SK-N-SH (cell line): ENCODE measurements around the gene ATP11B. TPM values are rescaled to one million over a fixed set of nuclear protein-coding genes. Genes with fewer than 3 reads are reported as not detected.

Experiments used
- CTCF ChIA-PET: fragments of 300-600, 350-600 bp; formaldehyde crosslinking; extraction: SDS; loops from one replicate; lab custom pipeline; 2021; lab: Yijun Ruan, JAX
- POLR2A ChIA-PET: fragments of 350-600 bp; sonication (Branson Sonifier 250); formaldehyde crosslinking; extraction: SDS; loops from one replicate; lab custom pipeline; 2020; ENCODE audit warnings: antibody characterized with exemption, inconsistent platforms; lab: Yijun Ruan, JAX
- DNase-seq: peaks from one replicate; pipeline ENCODE4 v3.0.0; 2012
- H2AFZ ChIP-seq: fragments of 200-600 bp; sonication (generic); 2 replicates; pipeline ENCODE4 v1.8.1; 2016; ENCODE audit warnings: antibody characterized with exemption, mild to moderate bottlenecking, low read depth
- H3F3A ChIP-seq: fragments of 200-600 bp; sonication (generic); replicated peaks from 2 replicates; pipeline ENCODE3; 2016; ENCODE audit warnings: antibody characterized with exemption, mild to moderate bottlenecking; ENCODE audit not compliant: insufficient read depth
- H3K27ac ChIP-seq, 2 experiments: fragments of 200-500 bp in 1 of 2; fragments of 200-600 bp in 1 of 2; sonication (Bioruptor generic) in 1 of 2; sonication (generic), shearing (Covaris generic) in 1 of 2; 2 replicates each; pipeline versions ENCODE4 v1.5.1 to v1.6.1; 2014 to 2016; ENCODE audit warnings: low read depth in 2 of 2, inconsistent platforms in 1 of 2, low read length in 1 of 2, mild to moderate bottlenecking in 1 of 2, mixed read lengths in 1 of 2
- H3K27me3 ChIP-seq: fragments of 200-600 bp; sonication (generic), shearing (Covaris generic); 2 replicates; pipeline ENCODE4 v1.6.1; 2016; ENCODE audit warnings: mixed run types; ENCODE audit not compliant: insufficient read depth
- H3K36me3 ChIP-seq, 2 experiments: fragments of 200-500 bp in 1 of 2; fragments of 200-600 bp in 1 of 2; sonication (Bioruptor generic) in 1 of 2; sonication (generic) in 1 of 2; replicated peaks in 1 of 2; 2 replicates each; pipeline versions ENCODE3 to v1.5.1; 2014 to 2016; ENCODE audit warnings: low read length in 1 of 2, mild to moderate bottlenecking in 1 of 2; ENCODE audit not compliant: insufficient read depth in 2 of 2, control insufficient read depth in 1 of 2
- H3K4me1 ChIP-seq, 2 experiments: fragments of 200-500 bp in 1 of 2; fragments of 200-600 bp in 1 of 2; sonication (Bioruptor generic) in 1 of 2; sonication (generic), shearing (Covaris generic) in 1 of 2; 2 replicates each; pipeline versions ENCODE4 v1.5.1 to v1.6.1; 2014 to 2016; ENCODE audit warnings: low read depth in 1 of 2, low read length in 1 of 2, mixed run types in 1 of 2; ENCODE audit not compliant: insufficient read depth in 2 of 2, control insufficient read depth in 1 of 2
- H3K4me2 ChIP-seq: fragments of 200-600 bp; sonication (generic), shearing (Covaris generic); 2 replicates; pipeline ENCODE4 v1.6.1; 2017; ENCODE audit warnings: mixed run types
- H3K4me3 ChIP-seq, 2 experiments: fragments of 200-500 bp in 1 of 2; fragments of 200-600 bp in 1 of 2; sonication (Bioruptor generic) in 1 of 2; sonication (generic), shearing (Covaris generic) in 1 of 2; 2 replicates each; pipeline versions ENCODE4 v1.5.1 to v1.8.1; 2014 to 2016; ENCODE audit warnings: low read depth in 2 of 2, inconsistent platforms in 1 of 2, low read length in 1 of 2, mild to moderate bottlenecking in 1 of 2, mixed read lengths in 1 of 2, moderate library complexity in 1 of 2
- H3K79me2 ChIP-seq: fragments of 200-600 bp; sonication (generic); 2 replicates; pipeline ENCODE4 v1.8.1; 2017; ENCODE audit warnings: mild to moderate bottlenecking; ENCODE audit not compliant: insufficient read depth
- H3K9ac ChIP-seq: fragments of 200-600 bp; sonication (generic); 2 replicates; pipeline ENCODE4 v1.6.1; 2017; ENCODE audit warnings: mixed run types
- H3K9me2 ChIP-seq: fragments of 200-600 bp; sonication (generic); 2 replicates; pipeline ENCODE4 v1.6.1; 2017; ENCODE audit warnings: mixed run types
- H3K9me3 ChIP-seq: fragments of 200-600 bp; sonication (generic); 2 replicates; pipeline ENCODE4 v1.6.1; 2017; ENCODE audit warnings: mixed run types, mild to moderate bottlenecking, moderate library complexity
- H4K20me1 ChIP-seq: fragments of 200-600 bp; sonication (generic); 2 replicates; pipeline ENCODE4 v1.6.1; 2017; ENCODE audit warnings: mild to moderate bottlenecking, mixed run types; ENCODE audit not compliant: insufficient read depth
- CTCF ChIP-seq: fragments of 200-600 bp; sonication (generic); IDR thresholded peaks from 2 replicates; pipeline ENCODE4 v1.6.1; 2017; ENCODE audit warnings: antibody characterized with exemption, mild to moderate bottlenecking, moderate library complexity
- ELF1 ChIP-seq: IDR thresholded peaks from 2 replicates; pipeline ENCODE4 v1.4.0; 2012
- FOSL2 ChIP-seq: IDR thresholded peaks from 2 replicates; pipeline ENCODE4 v1.4.0; 2012; ENCODE audit warnings: low read depth, mild to moderate bottlenecking, moderate library complexity, borderline replicate concordance
- FOXJ3 ChIP-seq: sonication (generic); formaldehyde crosslinking; IDR thresholded peaks from 2 replicates; pipeline ENCODE4 v1.5.1; 2020; ENCODE audit warnings: mild to moderate bottlenecking, missing genetic modification reagents
- FOXM1 ChIP-seq: IDR thresholded peaks from 2 replicates; pipeline ENCODE4 v1.4.0; 2012; ENCODE audit warnings: low read depth, mild to moderate bottlenecking
- GABPA ChIP-seq: IDR thresholded peaks from 2 replicates; pipeline ENCODE4 v1.4.0; 2012; ENCODE audit warnings: low read depth, mild to moderate bottlenecking
- GATA2 ChIP-seq: sonication (generic); formaldehyde crosslinking; IDR thresholded peaks from 2 replicates; pipeline ENCODE4 v1.5.0; 2020; ENCODE audit warnings: mild to moderate bottlenecking, missing genetic modification reagents
- MAX ChIP-seq: IDR thresholded peaks from 2 replicates; pipeline ENCODE4 v1.4.0; 2012; ENCODE audit warnings: low read depth
- MEF2A ChIP-seq: IDR thresholded peaks from 2 replicates; pipeline ENCODE4 v1.4.0; 2012; ENCODE audit warnings: low read depth, borderline replicate concordance
- NRF1 ChIP-seq: IDR thresholded peaks from 2 replicates; pipeline ENCODE4 v1.6.1; 2012; ENCODE audit warnings: low read depth, mild to moderate bottlenecking, low read length
- PBX3 ChIP-seq: IDR thresholded peaks from 2 replicates; pipeline ENCODE4; 2012
- POLR2AphosphoS5 ChIP-seq: IDR thresholded peaks from 2 replicates; pipeline ENCODE4 v1.6.1; 2012; ENCODE audit warnings: low read depth, low read length
- RAD21 ChIP-seq: IDR thresholded peaks from 2 replicates; pipeline ENCODE4 v1.6.1; 2012; ENCODE audit warnings: mild to moderate bottlenecking, low read length
- RXRA ChIP-seq: IDR thresholded peaks from 2 replicates; pipeline ENCODE4 v1.4.0; 2012; ENCODE audit warnings: low read depth, mild to moderate bottlenecking, borderline replicate concordance
- SIN3A ChIP-seq: IDR thresholded peaks from 2 replicates; pipeline ENCODE4 v1.6.1; 2012; ENCODE audit warnings: low read depth, mild to moderate bottlenecking, low read length, moderate library complexity, borderline replicate concordance
- TEAD4 ChIP-seq: IDR thresholded peaks from 2 replicates; pipeline ENCODE4 v1.4.0; 2012; ENCODE audit warnings: mild to moderate bottlenecking, borderline replicate concordance; ENCODE audit not compliant: insufficient read depth
- YY1 ChIP-seq: IDR thresholded peaks from 2 replicates; pipeline ENCODE4 v1.4.0; 2012; ENCODE audit warnings: low read depth, mild to moderate bottlenecking
- WGBS: methylation state at CpG from one replicate; pipeline ENCODE4 v1.1.6; 2017; ENCODE audit warnings: low lambda C conversion rate; 5-methylcytosine and 5-hydroxymethylcytosine counted together
- polyA plus RNA-seq, 3 experiments: library from polyadenylated mRNA; depleted of rRNA; stranded (reverse); fragments of >200 nt; gene quantifications; 2 replicates each; pipeline ENCODE4 v1.2.3, GENCODE V29; 2012
- TF ChIP-seq, protein P1 (sequence below): IDR thresholded peaks from 2 replicates; pipeline ENCODE4 v1.4.0; 2012; ENCODE audit warnings: low read depth, borderline replicate concordance
- TF ChIP-seq, protein P2 (sequence below): IDR thresholded peaks from 2 replicates; pipeline ENCODE4 v1.6.1; 2012; ENCODE audit warnings: mild to moderate bottlenecking, low read depth, low read length, moderate library complexity
- TF ChIP-seq, protein P3 (sequence below): fragments of 150-350 bp; IDR thresholded peaks from 2 replicates; pipeline ENCODE4 v1.6.1; 2016; ENCODE audit warnings: mild to moderate bottlenecking, low read depth, low read length

The ATP11B gene
- polyA plus RNA-seq, 1 of the 3 experiments (the other 2 are of a cell fraction) = 8.7 TPM

DNA sequence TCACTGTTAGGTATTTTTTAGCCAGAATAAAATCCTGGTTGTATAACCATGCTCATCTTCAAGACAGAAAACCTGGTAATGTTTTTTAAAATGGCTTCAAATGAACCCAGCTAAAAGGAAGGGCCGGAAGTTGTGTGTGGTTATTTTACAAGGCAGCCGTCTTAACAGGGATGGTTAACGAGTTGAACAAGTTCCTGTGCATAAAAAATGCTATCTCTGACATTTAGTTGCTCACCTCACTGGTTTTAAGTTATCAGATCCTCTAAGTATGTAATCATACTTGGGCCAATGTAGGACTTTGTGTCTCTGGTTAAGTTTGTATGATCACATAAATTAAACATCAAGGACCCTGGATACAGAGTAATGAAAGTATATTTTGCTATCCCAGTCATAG, 2.1 kb downstream of the ATP11B start:
- Histone ChIP-seq H3K9me2 (no peaks in the 10 kb centered on the region), H3K4me2 (peak overlapping the region; percentile 77), H3K36me3 (peaks cover 0 to 5% of the 10 kb centered on the region in 2 experiments), H3F3A (no peaks in the 10 kb centered on the region), H4K20me1 (peaks cover 33% of the 10 kb centered on the region; the same call in 1 of the 2 replicates), H3K9ac (peak overlapping the region; percentile 83; the same call in 1 of the 2 replicates), H3K4me3 (peak overlapping the region; percentile 75 to 90; a peak in 2 of 4 replicates), H3K4me1 (peaks cover 5 to 8% of the 10 kb centered on the region in 2 experiments; a peak in 3 of 4 replicates), H3K27me3 (no peaks in the 10 kb centered on the region), H2AFZ (no peak overlapping the region), H3K9me3 (no peaks in the 10 kb centered on the region), H3K27ac (peak overlapping the region in 1 of 2 experiments; percentile 61; a peak in 1 of 4 replicates), H3K79me2 (peaks cover 66% of the 10 kb centered on the region)
- ChIA-PET POLR2A (interaction anchor here (0.5 to 0.7 kb wide), 2 partner anchors 165 to 1213 kb away, joined by 3 read pairs; no protein-coding TSS in a partner anchor), CTCF (interaction anchor here (0.8 to 3.9 kb wide), 2 partner anchors 11 to 81 kb away, joined by 3 to 14 read pairs; no protein-coding TSS in a partner anchor)
- 89% methylated on average over 3 of the region's 3 CpGs for WGBS
- no peak for DNase-seq
- no peak for TF ChIP-seq MAX
- no peak for TF ChIP-seq FOSL2
- no peak for TF ChIP-seq RAD21
- no peak for TF ChIP-seq YY1
- TF ChIP-seq TEAD4 = no peak
- no peak for TF ChIP-seq MEF2A
- TF ChIP-seq GABPA = no peak
- no peak for TF ChIP-seq CTCF
- TF ChIP-seq ELF1 = no peak
- TF ChIP-seq NRF1 = no peak
- TF ChIP-seq POLR2AphosphoS5 = no peak
- TF ChIP-seq, protein P1, sequence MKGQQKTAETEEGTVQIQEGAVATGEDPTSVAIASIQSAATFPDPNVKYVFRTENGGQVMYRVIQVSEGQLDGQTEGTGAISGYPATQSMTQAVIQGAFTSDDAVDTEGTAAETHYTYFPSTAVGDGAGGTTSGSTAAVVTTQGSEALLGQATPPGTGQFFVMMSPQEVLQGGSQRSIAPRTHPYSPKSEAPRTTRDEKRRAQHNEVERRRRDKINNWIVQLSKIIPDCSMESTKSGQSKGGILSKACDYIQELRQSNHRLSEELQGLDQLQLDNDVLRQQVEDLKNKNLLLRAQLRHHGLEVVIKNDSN = no peak
- TF ChIP-seq FOXM1 = no peak
- TF ChIP-seq, protein P2, sequence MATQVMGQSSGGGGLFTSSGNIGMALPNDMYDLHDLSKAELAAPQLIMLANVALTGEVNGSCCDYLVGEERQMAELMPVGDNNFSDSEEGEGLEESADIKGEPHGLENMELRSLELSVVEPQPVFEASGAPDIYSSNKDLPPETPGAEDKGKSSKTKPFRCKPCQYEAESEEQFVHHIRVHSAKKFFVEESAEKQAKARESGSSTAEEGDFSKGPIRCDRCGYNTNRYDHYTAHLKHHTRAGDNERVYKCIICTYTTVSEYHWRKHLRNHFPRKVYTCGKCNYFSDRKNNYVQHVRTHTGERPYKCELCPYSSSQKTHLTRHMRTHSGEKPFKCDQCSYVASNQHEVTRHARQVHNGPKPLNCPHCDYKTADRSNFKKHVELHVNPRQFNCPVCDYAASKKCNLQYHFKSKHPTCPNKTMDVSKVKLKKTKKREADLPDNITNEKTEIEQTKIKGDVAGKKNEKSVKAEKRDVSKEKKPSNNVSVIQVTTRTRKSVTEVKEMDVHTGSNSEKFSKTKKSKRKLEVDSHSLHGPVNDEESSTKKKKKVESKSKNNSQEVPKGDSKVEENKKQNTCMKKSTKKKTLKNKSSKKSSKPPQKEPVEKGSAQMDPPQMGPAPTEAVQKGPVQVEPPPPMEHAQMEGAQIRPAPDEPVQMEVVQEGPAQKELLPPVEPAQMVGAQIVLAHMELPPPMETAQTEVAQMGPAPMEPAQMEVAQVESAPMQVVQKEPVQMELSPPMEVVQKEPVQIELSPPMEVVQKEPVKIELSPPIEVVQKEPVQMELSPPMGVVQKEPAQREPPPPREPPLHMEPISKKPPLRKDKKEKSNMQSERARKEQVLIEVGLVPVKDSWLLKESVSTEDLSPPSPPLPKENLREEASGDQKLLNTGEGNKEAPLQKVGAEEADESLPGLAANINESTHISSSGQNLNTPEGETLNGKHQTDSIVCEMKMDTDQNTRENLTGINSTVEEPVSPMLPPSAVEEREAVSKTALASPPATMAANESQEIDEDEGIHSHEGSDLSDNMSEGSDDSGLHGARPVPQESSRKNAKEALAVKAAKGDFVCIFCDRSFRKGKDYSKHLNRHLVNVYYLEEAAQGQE = no peak
- no peak for TF ChIP-seq SIN3A
- no peak for TF ChIP-seq FOXJ3 (CRISPR knock-in tag)
- no peak for TF ChIP-seq GATA2
- TF ChIP-seq, protein P3, sequence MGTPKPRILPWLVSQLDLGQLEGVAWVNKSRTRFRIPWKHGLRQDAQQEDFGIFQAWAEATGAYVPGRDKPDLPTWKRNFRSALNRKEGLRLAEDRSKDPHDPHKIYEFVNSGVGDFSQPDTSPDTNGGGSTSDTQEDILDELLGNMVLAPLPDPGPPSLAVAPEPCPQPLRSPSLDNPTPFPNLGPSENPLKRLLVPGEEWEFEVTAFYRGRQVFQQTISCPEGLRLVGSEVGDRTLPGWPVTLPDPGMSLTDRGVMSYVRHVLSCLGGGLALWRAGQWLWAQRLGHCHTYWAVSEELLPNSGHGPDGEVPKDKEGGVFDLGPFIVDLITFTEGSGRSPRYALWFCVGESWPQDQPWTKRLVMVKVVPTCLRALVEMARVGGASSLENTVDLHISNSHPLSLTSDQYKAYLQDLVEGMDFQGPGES = no peak
- TF ChIP-seq PBX3 = no peak
- TF ChIP-seq RXRA = no peak
